H9 (cell line): ENCODE results near the gene ABHD5. TPM values are rescaled to one million over a fixed set of nuclear protein-coding genes. Genes with fewer than 3 reads are reported as not detected.

Source experiments
- DNase-seq: peaks from one replicate; pipeline ENCODE4 v3.0.0-alpha.2; 2017
- H2AFZ ChIP-seq: one replicate; pipeline ENCODE4 v1.6.1; 2013; ENCODE audit warnings: mild to moderate bottlenecking, low read length, control low read depth, moderate library complexity
- H2AK5ac ChIP-seq: 2 replicates; pipeline ENCODE4 v1.6.1; 2013; ENCODE audit warnings: low read length, control low read depth, mixed read lengths; ENCODE audit not compliant: insufficient read length
- H2BK120ac ChIP-seq: one replicate; pipeline ENCODE4 v1.6.1; 2013; ENCODE audit warnings: low read depth, mild to moderate bottlenecking, low read length, control low read depth, inconsistent platforms; ENCODE audit not compliant: poor library complexity, severe bottlenecking
- H2BK12ac ChIP-seq: 2 replicates; pipeline ENCODE4 v1.6.1; 2013; ENCODE audit warnings: low read length, control low read depth, mixed read lengths, low read depth; ENCODE audit not compliant: insufficient read length
- H2BK15ac ChIP-seq: 2 replicates; pipeline ENCODE4 v1.6.1; 2013; ENCODE audit warnings: low read depth, low read length, control low read depth
- H2BK20ac ChIP-seq: one replicate; pipeline ENCODE4 v1.6.1; 2013; ENCODE audit warnings: low read depth, mild to moderate bottlenecking, low read length, control low read depth, inconsistent platforms; ENCODE audit not compliant: poor library complexity, severe bottlenecking
- H2BK5ac ChIP-seq: 2 replicates; pipeline ENCODE4 v1.6.1; 2013; ENCODE audit warnings: low read length, control low read depth, mixed read lengths; ENCODE audit not compliant: insufficient read length
- H3K14ac ChIP-seq: 2 replicates; pipeline ENCODE4 v1.6.1; 2013; ENCODE audit warnings: low read length, control low read depth; ENCODE audit not compliant: insufficient read depth
- H3K18ac ChIP-seq: 2 replicates; pipeline ENCODE4 v1.6.1; 2013; ENCODE audit warnings: low read depth, mild to moderate bottlenecking, mixed read lengths, low read length, control low read depth; ENCODE audit not compliant: insufficient read length
- H3K23ac ChIP-seq: 2 replicates; pipeline ENCODE4 v1.6.1; 2013; ENCODE audit warnings: low read length, control low read depth, mixed read lengths, low read depth; ENCODE audit not compliant: insufficient read length
- H3K23me2 ChIP-seq: 2 replicates; pipeline ENCODE4 v1.6.1; 2013; ENCODE audit warnings: low read depth, mild to moderate bottlenecking, mixed read lengths, low read length, control low read depth; ENCODE audit not compliant: insufficient read length, poor library complexity, severe bottlenecking
- H3K27ac ChIP-seq: 2 replicates; pipeline ENCODE4 v1.5.1; 2013; ENCODE audit warnings: low read length, control low read depth, mixed read lengths, low read depth; ENCODE audit not compliant: insufficient read length
- H3K27me3 ChIP-seq: 2 replicates; pipeline ENCODE4 v1.6.1; 2013; ENCODE audit warnings: low read length, control low read depth, inconsistent platforms; ENCODE audit not compliant: insufficient read depth
- H3K4ac ChIP-seq: 2 replicates; pipeline ENCODE4 v1.6.1; 2013; ENCODE audit warnings: low read depth, mild to moderate bottlenecking, control low read depth, inconsistent platforms, low read length, moderate library complexity
- H3K4me1 ChIP-seq: 2 replicates; pipeline ENCODE4 v1.6.1; 2013; ENCODE audit warnings: low read length, control low read depth, inconsistent platforms; ENCODE audit not compliant: insufficient read depth
- H3K4me2 ChIP-seq: 2 replicates; pipeline ENCODE4 v1.6.1; 2013; ENCODE audit warnings: low read length, control low read depth, mixed read lengths; ENCODE audit not compliant: insufficient read length, insufficient read depth
- H3K56ac ChIP-seq: 2 replicates; pipeline ENCODE4 v1.6.1; 2013; ENCODE audit warnings: low read depth, mild to moderate bottlenecking, mixed read lengths, low read length, control low read depth; ENCODE audit not compliant: insufficient read length
- H3K79me1 ChIP-seq: 2 replicates; pipeline ENCODE4 v1.6.1; 2013; ENCODE audit warnings: low read depth, mild to moderate bottlenecking, moderate library complexity, low read length, control low read depth, inconsistent platforms; ENCODE audit not compliant: insufficient read depth, poor library complexity, severe bottlenecking
- H3K79me2 ChIP-seq: 2 replicates; pipeline ENCODE4 v1.6.1; 2013; ENCODE audit warnings: low read length, control low read depth, inconsistent platforms; ENCODE audit not compliant: insufficient read depth
- H3K9ac ChIP-seq: 2 replicates; pipeline ENCODE4 v1.6.1; 2013; ENCODE audit warnings: low read length, control low read depth, mixed read lengths; ENCODE audit not compliant: insufficient read length; ENCODE audit errors: extremely low read depth
- H3K9me3 ChIP-seq: one replicate; pipeline ENCODE4 v1.6.1; 2013; ENCODE audit warnings: low read depth, low read length, inconsistent platforms; ENCODE audit not compliant: control insufficient read depth
- H3T11ph ChIP-seq: one replicate; pipeline ENCODE4 v1.6.1; 2013; ENCODE audit warnings: mild to moderate bottlenecking, low read length, control low read depth, inconsistent platforms
- H4K20me1 ChIP-seq: one replicate; pipeline ENCODE4 v1.6.1; 2013; ENCODE audit not compliant: control insufficient read depth, insufficient read length, insufficient read depth
- H4K5ac ChIP-seq: 2 replicates; pipeline ENCODE4 v1.6.1; 2013; ENCODE audit warnings: low read depth, mild to moderate bottlenecking, mixed read lengths, low read length, control low read depth; ENCODE audit not compliant: insufficient read length
- H4K8ac ChIP-seq: replicated peaks from 2 replicates; pipeline ENCODE4 v1.6.1; 2013; ENCODE audit warnings: low read length, control low read depth, mixed read lengths, low read depth; ENCODE audit not compliant: insufficient read length
- H4K91ac ChIP-seq: 2 replicates; pipeline ENCODE4 v1.6.1; 2013; ENCODE audit warnings: low read depth, mild to moderate bottlenecking, moderate library complexity, mixed read lengths, low read length, control low read depth; ENCODE audit not compliant: insufficient read length
- H3K27ac Mint-ChIP-seq, 3 experiments: 2 replicates in 2 of 3; 3 replicates in 1 of 3; pipeline ENCODE4 v1.8.0; 2020 to 2021; ENCODE audit warnings: mixed read lengths in 3 of 3, mild to moderate bottlenecking in 1 of 3, moderate library complexity in 1 of 3
- H3K27me3 Mint-ChIP-seq: 2 replicates; pipeline ENCODE4 v1.8.0; 2021; ENCODE audit warnings: low read depth, mild to moderate bottlenecking, moderate library complexity, mixed read lengths
- H3K36me3 Mint-ChIP-seq, 3 experiments: 2 replicates in 2 of 3; 3 replicates in 1 of 3; pipeline ENCODE4 v1.8.0; 2020 to 2021; ENCODE audit warnings: low read depth in 3 of 3, mixed read lengths in 3 of 3; ENCODE audit not compliant: insufficient read depth in 1 of 3
- H3K4me1 Mint-ChIP-seq, 2 experiments: 2 replicates each; pipeline ENCODE4 v1.8.0; 2020; ENCODE audit warnings: mixed read lengths in 2 of 2
- H3K4me3 Mint-ChIP-seq, 2 experiments: 2 replicates in 1 of 2; 3 replicates in 1 of 2; pipeline ENCODE4 v1.8.0; 2020 to 2021; ENCODE audit warnings: mild to moderate bottlenecking in 2 of 2, mixed read lengths in 2 of 2, moderate library complexity in 1 of 2
- H3K9me3 Mint-ChIP-seq, 2 experiments: 2 replicates in 1 of 2; 3 replicates in 1 of 2; pipeline ENCODE4 v1.8.0; 2020; ENCODE audit warnings: mild to moderate bottlenecking in 2 of 2, mixed read lengths in 2 of 2, moderate library complexity in 1 of 2
- WGBS: extraction: QIAGEN DNeasy Blood & Tissue Kit; methylation state at CpG from one replicate; pipeline ENCODE4 v1.1.7; 2013; ENCODE audit warnings: missing lambda C conversion rate, low lambda C conversion rate, mixed read lengths; ENCODE audit not compliant: insufficient read length; ENCODE audit errors: extremely low coverage; 5-methylcytosine and 5-hydroxymethylcytosine counted together
- total RNA-seq: library from RNA; stranded (reverse); gene quantifications from 2 replicates; pipeline ENCODE4 v1.2.1, GENCODE V29; 2021
- TF ChIP-seq, protein P1 (sequence below): fragments of 200-600 bp; sonication (generic); conservative IDR thresholded peaks from 3 replicates; pipeline ENCODE4 v1.8.0; 2021; ENCODE audit warnings: antibody characterized with exemption, mild to moderate bottlenecking

The ABHD5 gene
- total RNA-seq, 1 experiment from 2014 or later: 13.1 TPM

DNA sequence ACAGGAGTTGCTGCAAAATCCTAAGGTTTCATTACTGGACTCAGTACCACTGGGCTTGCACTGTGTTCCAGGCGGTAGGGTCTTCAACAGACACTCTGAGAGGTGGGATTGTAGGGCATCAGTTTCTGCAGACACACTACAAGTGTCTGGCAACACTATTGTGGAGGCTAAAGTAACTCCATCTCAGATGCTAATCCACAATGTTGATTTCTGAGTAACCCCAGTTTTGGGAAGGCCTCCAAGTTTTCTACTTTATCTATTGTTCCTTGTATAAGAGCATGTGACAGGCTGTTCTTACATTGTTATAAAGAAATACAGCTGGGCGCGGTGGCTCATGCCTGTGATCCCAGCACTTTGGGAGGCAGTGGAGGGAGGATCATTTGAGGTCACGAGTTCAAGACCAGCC is 2.5 kb upstream of the ABHD5 start:
- DNase-seq: no peak
- H3K4me1 Mint-ChIP-seq: peaks cover 28 to 29% of the 10 kb centered on the region in 2 experiments
- H2AFZ ChIP-seq: no peak overlapping the region
- no peak overlapping the region for H3K23ac ChIP-seq
- no peak overlapping the region for H2BK120ac ChIP-seq
- no peaks in the 10 kb centered on the region; the same call in 1 of the 2 replicates for H3K27me3 Mint-ChIP-seq
- no peaks in the 10 kb centered on the region for H3K27me3 ChIP-seq
- TF ChIP-seq, protein P1, sequence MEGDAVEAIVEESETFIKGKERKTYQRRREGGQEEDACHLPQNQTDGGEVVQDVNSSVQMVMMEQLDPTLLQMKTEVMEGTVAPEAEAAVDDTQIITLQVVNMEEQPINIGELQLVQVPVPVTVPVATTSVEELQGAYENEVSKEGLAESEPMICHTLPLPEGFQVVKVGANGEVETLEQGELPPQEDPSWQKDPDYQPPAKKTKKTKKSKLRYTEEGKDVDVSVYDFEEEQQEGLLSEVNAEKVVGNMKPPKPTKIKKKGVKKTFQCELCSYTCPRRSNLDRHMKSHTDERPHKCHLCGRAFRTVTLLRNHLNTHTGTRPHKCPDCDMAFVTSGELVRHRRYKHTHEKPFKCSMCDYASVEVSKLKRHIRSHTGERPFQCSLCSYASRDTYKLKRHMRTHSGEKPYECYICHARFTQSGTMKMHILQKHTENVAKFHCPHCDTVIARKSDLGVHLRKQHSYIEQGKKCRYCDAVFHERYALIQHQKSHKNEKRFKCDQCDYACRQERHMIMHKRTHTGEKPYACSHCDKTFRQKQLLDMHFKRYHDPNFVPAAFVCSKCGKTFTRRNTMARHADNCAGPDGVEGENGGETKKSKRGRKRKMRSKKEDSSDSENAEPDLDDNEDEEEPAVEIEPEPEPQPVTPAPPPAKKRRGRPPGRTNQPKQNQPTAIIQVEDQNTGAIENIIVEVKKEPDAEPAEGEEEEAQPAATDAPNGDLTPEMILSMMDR: no peak
- no peaks in the 10 kb centered on the region for H4K20me1 ChIP-seq
- H4K5ac ChIP-seq: no peak overlapping the region
- no peaks in the 10 kb centered on the region for H3K79me1 ChIP-seq
- peaks cover 0 to under 1% of the 10 kb centered on the region in 2 experiments; a peak in 4 of 5 replicates for H3K9me3 Mint-ChIP-seq
- H2BK5ac ChIP-seq: no peak overlapping the region
- H3K9ac ChIP-seq: no peak overlapping the region
- H3K56ac ChIP-seq: no peak overlapping the region
- no peak overlapping the region for H2BK15ac ChIP-seq
- no peak overlapping the region for H3K14ac ChIP-seq
- WGBS: no CpG with 5 or more reads among the region's 4 CpGs
- no peak overlapping the region for H3K18ac ChIP-seq
- no peak overlapping the region for H4K8ac ChIP-seq
- no peak overlapping the region for H3K27ac Mint-ChIP-seq
- H3K36me3 Mint-ChIP-seq: peaks cover 0 to 19% (median 2%) of the 10 kb centered on the region in 3 experiments; a peak in 3 of 7 replicates
- no peaks in the 10 kb centered on the region for H3K23me2 ChIP-seq
- H3K79me2 ChIP-seq: no peaks in the 10 kb centered on the region
- no peak overlapping the region for H3K4me3 Mint-ChIP-seq
- H2BK20ac ChIP-seq: no peak overlapping the region
- no peaks in the 10 kb centered on the region for H3K9me3 ChIP-seq
- H4K91ac ChIP-seq: no peak overlapping the region
- no peak overlapping the region for H3K27ac ChIP-seq
- no peak overlapping the region for H3K4ac ChIP-seq
- H3T11ph ChIP-seq: no peak overlapping the region
- H3K4me2 ChIP-seq: no peak overlapping the region
- no peak overlapping the region for H2BK12ac ChIP-seq
- peaks cover 10% of the 10 kb centered on the region; the same call in 1 of the 2 replicates for H3K4me1 ChIP-seq
- no peak overlapping the region for H2AK5ac ChIP-seq
